GM06990 (cell line): Measurements from ENCODE around the gene ASMTL.
"Not testable (repeated sequence)": the region's sequence is repeated elsewhere in the genome, so short reads cannot be mapped to it uniquely, and the experiment has no call there.

Experiments
- DNase-seq: peaks from one replicate; pipeline ENCODE4 v3.0.0-alpha.2; 2011; ENCODE audit not compliant: insufficient read length; ENCODE audit errors: extremely low read depth
- H3K27me3 ChIP-seq: replicated peaks from 2 replicates; pipeline ENCODE4 v1.6.0; 2011; ENCODE audit warnings: low read length; ENCODE audit not compliant: control insufficient read depth, insufficient read depth
- H3K36me3 ChIP-seq: 2 replicates; pipeline ENCODE4 v1.5.1; 2011; ENCODE audit warnings: low read length; ENCODE audit not compliant: control insufficient read depth, insufficient read depth
- H3K4me3 ChIP-seq: replicated peaks from 2 replicates; pipeline ENCODE4 v1.5.1; 2011; ENCODE audit warnings: low read depth, mild to moderate bottlenecking, control low read depth, low read length
- CTCF ChIP-seq: IDR thresholded peaks from 2 replicates; pipeline ENCODE4 v1.5.1; 2011; ENCODE audit warnings: low read length, control low read depth, mild to moderate bottlenecking, inconsistent platforms; ENCODE audit not compliant: insufficient read depth, poor library complexity, severe bottlenecking

Gene ASMTL

GRCh38 chrX:1477801-1478458 lies 25.2 kb upstream of the ASMTL start:
- Histone ChIP-seq H3K27me3 (no peaks in the 10 kb centered on the region), H3K36me3 (peaks cover 2% of the 10 kb centered on the region), H3K4me3 (no peak overlapping the region)
- no peak for DNase-seq
- TF ChIP-seq CTCF: no peak

GRCh38 chrX:1477229-1477628 lies 24.5 kb upstream of the ASMTL start:
- peaks cover 2% of the 10 kb centered on the region for H3K36me3 ChIP-seq
- no peak for TF ChIP-seq CTCF
- no peak for DNase-seq
- H3K27me3 ChIP-seq: no peaks in the 10 kb centered on the region
- H3K4me3 ChIP-seq: no peak overlapping the region

GRCh38 chrX:1476682-1477081 lies 24.0 kb upstream of the ASMTL start:
- H3K36me3 ChIP-seq: peaks cover 2% of the 10 kb centered on the region
- H3K27me3 ChIP-seq: no peaks in the 10 kb centered on the region
- no peak for TF ChIP-seq CTCF
- H3K4me3 ChIP-seq: no peak overlapping the region
- no peak for DNase-seq

GRCh38 chrX:1475881-1476280 lies 23.2 kb upstream of the ASMTL start:
- TF ChIP-seq CTCF: no peak
- H3K27me3 ChIP-seq: no peaks in the 10 kb centered on the region
- peaks cover 2% of the 10 kb centered on the region for H3K36me3 ChIP-seq
- DNase-seq: no peak
- no peak overlapping the region for H3K4me3 ChIP-seq

- DNase-seq: no peak
- H3K36me3 ChIP-seq: peaks cover 2% of the 10 kb centered on the region
- no peaks in the 10 kb centered on the region for H3K27me3 ChIP-seq
- TF ChIP-seq CTCF: no peak
- no peak overlapping the region for H3K4me3 ChIP-seq
Measured at GRCh38 chrX:1475481-1475880, 22.8 kb upstream of the ASMTL start.

- not testable (repeated sequence) for H3K27me3 ChIP-seq, DNase-seq, H3K4me3 ChIP-seq, H3K36me3 ChIP-seq
Measured at GRCh38 chrX:1474593-1474992, 21.9 kb upstream of the ASMTL start.
